HUDEP-2 (cell line): ENCODE results near the gene ECE2.
A peak's percentile ranks its signal among the peaks of the same experiment; 100 is the strongest.
"Not testable (repeated sequence)": the region's sequence is repeated elsewhere in the genome, so short reads cannot be mapped to it uniquely, and the experiment has no call there.

Experiments
- DNase-seq, 76 experiments: peaks; one replicate each; lab custom pipeline; 2025; ENCODE audit not compliant: unreplicated experiment in 76 of 76; lab: John Stamatoyannopoulos, UW

ECE2 gene

GRCh38 chr3:184261854-184262763, 13.7 kb upstream of the ECE2 start:
- DNase-seq = peak in 1 of 76 experiments; percentile 9

- DNase-seq = no peak
Measured at GRCh38 chr3:184262764-184263179, 13.1 kb upstream of the ECE2 start.

- not testable (repeated sequence) for DNase-seq
Measured at GRCh38 chr3:184267249-184267648, 8.6 kb upstream of the ECE2 start.

- no peak for DNase-seq
Measured at GRCh38 chr3:184272269-184272668, 3.6 kb upstream of the ECE2 start.

- DNase-seq = no peak
Measured at GRCh38 chr3:184275381-184275701, 481 bp upstream of the ECE2 start.

GRCh38 chr3:184277366-184277765, 1.5 kb downstream of the ECE2 start:
- no peak for DNase-seq

GRCh38 chr3:184282941-184283340, 7.1 kb downstream of the ECE2 start:
- no peak for DNase-seq

- no peak for DNase-seq
Measured at GRCh38 chr3:184283681-184284080, 7.9 kb downstream of the ECE2 start.

GRCh38 chr3:184284696-184285095, 8.9 kb downstream of the ECE2 start:
- peak in 49 of 76 experiments; percentile 5 to 64 (median 24) for DNase-seq

- peak in 47 of 76 experiments; percentile 2 to 61 (median 30) for DNase-seq
Measured at GRCh38 chr3:184289426-184289938, 13.7 kb downstream of the ECE2 start.

- DNase-seq = no peak
Measured at GRCh38 chr3:184290331-184290730, 14.5 kb downstream of the ECE2 start.

GRCh38 chr3:184291044-184291737, 15.4 kb downstream of the ECE2 start:
- no peak for DNase-seq

- DNase-seq = no peak
Measured at GRCh38 chr3:184291738-184292445, 16.1 kb downstream of the ECE2 start.

GRCh38 chr3:184295771-184296170, 19.9 kb downstream of the ECE2 start:
- DNase-seq = no peak

GRCh38 chr3:184296616-184297015, 20.8 kb downstream of the ECE2 start:
- no peak for DNase-seq

GRCh38 chr3:184298759-184299487, 23.1 kb downstream of the ECE2 start, which contains the start of gene PSMD2:
TSS of gene PSMD2 (plus strand) at chr3:184299241. CDS start at chr3:184299267, 26 bp downstream.
- DNase-seq = peak in 75 of 76 experiments; percentile 32 to 98 (median 94)

- DNase-seq = peak in 4 of 76 experiments; percentile 1 to 35 (median 24)
Measured at GRCh38 chr3:184299488-184300377, 23.9 kb downstream of the ECE2 start.

- DNase-seq = no peak
Measured at GRCh38 chr3:184300378-184300720, 24.5 kb downstream of the ECE2 start.

- DNase-seq = peak in 10 of 76 experiments; percentile 1 to 30 (median 13)
Measured at GRCh38 chr3:184305577-184305976, 29.8 kb downstream of the ECE2 start.
